Panc1 (cell line): Measurements from ENCODE around the gene SLC11A1. TPM values are rescaled to one million over a fixed set of nuclear protein-coding genes. Genes with fewer than 3 reads are reported as not detected.

ENCODE experiments used
- ATAC-seq: fragments of 200-7000 bp; cut with Tn5 transposase; 2 replicates; pipeline ENCODE4 v1.9.1; 2020; ENCODE audit warnings: mild to moderate bottlenecking, moderate library complexity
- BruUV-seq: library from RNA; stranded (reverse); fragments of 400-500 nt; replicated peaks from 2 replicates; lab custom pipeline; 2021; lab: Mats Ljungman, UMichigan
- CTCF ChIA-PET: fragments of 300-600 bp; sonication (Branson Sonifier 250); formaldehyde crosslinking; loops from one replicate; lab custom pipeline; 2022; ENCODE audit warnings: antibody characterized with exemption; lab: Charles Lee
- POLR2A ChIA-PET: fragments of 300-600 bp; sonication (Branson Sonifier 250); formaldehyde crosslinking; loops from one replicate; lab custom pipeline; 2022; ENCODE audit warnings: antibody characterized with exemption; lab: Charles Lee
- DNase-seq: peaks from one replicate; pipeline ENCODE4 v3.0.0-alpha.2; 2010; ENCODE audit warnings: low read depth, low spot score
- H3K27ac ChIP-seq: 2 replicates; pipeline ENCODE4 v1.5.1; 2011; ENCODE audit warnings: mild to moderate bottlenecking, low read length, inconsistent platforms
- H3K27me3 ChIP-seq: fragments of 200-500 bp; sonication (Bioruptor generic); 2 replicates; pipeline ENCODE4 v1.6.0; 2014; ENCODE audit warnings: low read length, inconsistent platforms; ENCODE audit not compliant: control insufficient read depth, insufficient read depth
- H3K36me3 ChIP-seq: fragments of 200-500 bp; sonication (Bioruptor generic); 2 replicates; pipeline ENCODE4 v1.5.1; 2014; ENCODE audit warnings: inconsistent platforms, mild to moderate bottlenecking, low read length, moderate library complexity; ENCODE audit not compliant: control insufficient read depth, insufficient read depth
- H3K4me1 ChIP-seq: 2 replicates; pipeline ENCODE4 v1.5.1; 2011; ENCODE audit warnings: inconsistent platforms, mild to moderate bottlenecking, low read length, moderate library complexity; ENCODE audit not compliant: control insufficient read depth, insufficient read depth
- H3K4me3 ChIP-seq, 2 experiments: 2 replicates each; pipeline ENCODE4 v1.5.1; 2011 to 2012; ENCODE audit warnings: low read depth in 2 of 2, low read length in 2 of 2, mild to moderate bottlenecking in 2 of 2, inconsistent platforms in 1 of 2, moderate library complexity in 1 of 2
- H3K9me3 ChIP-seq: fragments of 200-500 bp; sonication (Bioruptor generic); 2 replicates; pipeline ENCODE4 v1.5.1; 2014; ENCODE audit warnings: low read depth, mild to moderate bottlenecking, inconsistent platforms, low read length, moderate library complexity; ENCODE audit not compliant: control insufficient read depth, insufficient read depth
- CTCF ChIP-seq: fragments of 450-650 bp; IDR thresholded peaks from 2 replicates; pipeline ENCODE4 v1.5.1; 2017; ENCODE audit warnings: mild to moderate bottlenecking
- POLR2AphosphoS5 ChIP-seq: IDR thresholded peaks from 2 replicates; pipeline ENCODE4 v1.6.1; 2012; ENCODE audit warnings: mild to moderate bottlenecking, low read depth, low read length, moderate library complexity
- REST ChIP-seq, 2 experiments: IDR thresholded peaks; 2 replicates each; pipeline ENCODE4 v1.6.1; 2011 to 2012; ENCODE audit warnings: low read depth in 2 of 2, control low read depth in 1 of 2, low read length in 1 of 2, mild to moderate bottlenecking in 1 of 2, moderate library complexity in 1 of 2; ENCODE audit not compliant: insufficient read depth in 1 of 2
- SIN3A ChIP-seq: IDR thresholded peaks from 2 replicates; pipeline ENCODE4 v1.6.1; 2012; ENCODE audit warnings: low read depth, mild to moderate bottlenecking, low read length, moderate library complexity, borderline replicate concordance; ENCODE audit not compliant: insufficient read depth
- TCF7L2 ChIP-seq: IDR thresholded peaks from 2 replicates; pipeline ENCODE4 v1.6.1; 2011; ENCODE audit warnings: mild to moderate bottlenecking, low read depth, low read length, inconsistent platforms
- in situ Hi-C: cut with HindIII; loops from 2 replicates; pipeline ENCODE4 v1.10.0; 2016; ENCODE audit warnings: low sequenced_read_pairs, low pct_unique_long_range_greater_than_20kb
- intact Hi-C: fragments of 100-400 bp; cut with micrococcal nuclease; formaldehyde crosslinking; loops from one replicate; pipeline ENCODE4 v1.10.0; 2022; ENCODE audit not compliant: unreplicated experiment
- total RNA-seq: library from RNA; stranded (reverse); gene quantifications from one replicate; pipeline ENCODE4 v1.2.1, GENCODE V29; 2021; ENCODE audit not compliant: unreplicated experiment

Gene SLC11A1
- total RNA-seq, 1 experiment from 2014 or later: 0.31 TPM

GRCh38 chr2:218345491-218346236, 36.4 kb upstream of the SLC11A1 start:
- POLR2A ChIA-PET: no interaction called here
- in situ Hi-C loops: no loop called here

GRCh38 chr2:218347172-218347571, 34.9 kb upstream of the SLC11A1 start:
- no peak for DNase-seq
- ATAC-seq: no peak
- in situ Hi-C loops (no loop called here), intact Hi-C loops (no loop called here)
- POLR2A ChIA-PET: interaction anchor here (0.6 to 0.7 kb wide), 3 partner anchors 16 to 94 kb away, joined by 3 to 5 read pairs (median 4); no protein-coding TSS in a partner anchor
- Histone ChIP-seq H3K4me3 (no peak overlapping the region), H3K36me3 (no peaks in the 10 kb centered on the region), H3K4me1 (peaks cover 3% of the 10 kb centered on the region; the same call in 1 of the 2 replicates), H3K27me3 (no peaks in the 10 kb centered on the region), H3K27ac (no peak overlapping the region), H3K9me3 (peaks cover 5% of the 10 kb centered on the region; the same call in 1 of the 2 replicates)
- CTCF ChIA-PET: interaction anchor here (0.7 kb wide), 1 partner anchor 11 kb away, joined by 3 read pairs; no protein-coding TSS in a partner anchor
- no TSS peak for BruUV-seq
- TF ChIP-seq CTCF: no peak
- TF ChIP-seq SIN3A: no peak
- no peak for TF ChIP-seq POLR2AphosphoS5
- no peak for TF ChIP-seq TCF7L2

More at GRCh38 chr2:218345491-218346236, 36.4 kb upstream of the SLC11A1 start:
- intact Hi-C loops: no loop called here
- Histone ChIP-seq H3K27me3 (no peaks in the 10 kb centered on the region), H3K4me3 (no peak overlapping the region), H3K4me1 (peaks cover 3% of the 10 kb centered on the region; the same call in 1 of the 2 replicates), H3K36me3 (no peaks in the 10 kb centered on the region), H3K9me3 (no peaks in the 10 kb centered on the region), H3K27ac (no peak overlapping the region)
- ATAC-seq (no peak), DNase-seq (no peak)
- TF ChIP-seq REST (IDR thresholded peaks at IDR 0.05; ENCODE audit: insufficient read depth in 1 of 2, low read depth in 2 of 2, low read length in 1 of 2): no peak
- no peak for TF ChIP-seq CTCF
- TF ChIP-seq POLR2AphosphoS5: no peak
- no peak for TF ChIP-seq SIN3A
- no peak for TF ChIP-seq TCF7L2
- CTCF ChIA-PET: no interaction called here
- no TSS peak for BruUV-seq
